Esophagus squamous epithelium (tissue), 5 donors: Measurements from ENCODE around the gene SLC12A4. TPM values are rescaled to one million over a fixed set of nuclear protein-coding genes. Genes with fewer than 3 reads are reported as not detected.

ENCODE experiments used
- DNase-seq: peaks from one replicate; lab custom pipeline; 2025; lab: John Stamatoyannopoulos, UW
- H3K27ac ChIP-seq, 4 donors: fragments of 200-600 bp; sonication (generic); one replicate each; pipeline ENCODE4 v1.5.1; 2016 to 2019; ENCODE audit warnings: mild to moderate bottlenecking in 1 of 4
- H3K27me3 ChIP-seq, 4 donors: fragments of 200-600 bp; sonication (generic); 1 replicate in 3 of 4; 2 replicates in 1 of 4; pipeline versions ENCODE4 v1.5.1 to v1.6.0; 2017 to 2021; ENCODE audit warnings: antibody characterized with exemption in 1 of 4
- H3K36me3 ChIP-seq, 3 donors: fragments of 200-600 bp; sonication (generic); one replicate each; pipeline ENCODE4 v1.5.1; 2016 to 2019
- H3K4me1 ChIP-seq, 3 donors: fragments of 200-600 bp; sonication (generic); one replicate each; pipeline ENCODE4 v1.5.1; 2017 to 2019
- H3K4me3 ChIP-seq, 4 donors: fragments of 200-600 bp; sonication (generic); 1 replicate in 3 of 4; 2 replicates in 1 of 4; pipeline ENCODE4 v1.5.1; 2016 to 2019; ENCODE audit warnings: mild to moderate bottlenecking in 2 of 4, moderate library complexity in 1 of 4
- H3K9me3 ChIP-seq, 3 donors: fragments of 200-600 bp; sonication (generic); one replicate each; pipeline ENCODE4 v1.5.1; 2016 to 2019
- POLR2A ChIP-seq, 4 donors: fragments of 450-650 bp; IDR thresholded peaks; one replicate each; pipeline ENCODE4 v1.6.1; 2017; ENCODE audit warnings: antibody characterized with exemption in 4 of 4, mild to moderate bottlenecking in 4 of 4, moderate library complexity in 3 of 4
- WGBS, 2 donors: methylation state at CpG; one replicate each; pipeline ENCODE4 v1.1.5; 2018; 5-methylcytosine and 5-hydroxymethylcytosine counted together
- intact Hi-C: fragments of 100-400 bp; cut with DNase I; formaldehyde crosslinking; loops from one replicate; pipeline ENCODE4 v1.15.0; 2022
- total RNA-seq, 4 donors: library from RNA; depleted of rRNA; stranded (reverse); fragments of >200 nt; gene quantifications; one replicate each; pipeline ENCODE4 v1.1.0, GENCODE V29; 2016
- TF ChIP-seq, protein P1 (sequence below), 6 experiments: fragments of 450-650 bp in 4 of 6; fragments of 200-600 bp in 2 of 6; sonication (generic) in 2 of 6; IDR thresholded peaks; one replicate each; pipeline ENCODE4 v1.5.1; 2016 to 2019; ENCODE audit warnings: antibody characterized with exemption in 6 of 6, mild to moderate bottlenecking in 4 of 6, moderate library complexity in 4 of 6
- donor health status: DM: yes; HTN: yes; CAD: no.

Gene SLC12A4
- total RNA-seq, 4 donors from 2014 or later = 7.4 to 29.8 (median 18.2) TPM

DNA sequence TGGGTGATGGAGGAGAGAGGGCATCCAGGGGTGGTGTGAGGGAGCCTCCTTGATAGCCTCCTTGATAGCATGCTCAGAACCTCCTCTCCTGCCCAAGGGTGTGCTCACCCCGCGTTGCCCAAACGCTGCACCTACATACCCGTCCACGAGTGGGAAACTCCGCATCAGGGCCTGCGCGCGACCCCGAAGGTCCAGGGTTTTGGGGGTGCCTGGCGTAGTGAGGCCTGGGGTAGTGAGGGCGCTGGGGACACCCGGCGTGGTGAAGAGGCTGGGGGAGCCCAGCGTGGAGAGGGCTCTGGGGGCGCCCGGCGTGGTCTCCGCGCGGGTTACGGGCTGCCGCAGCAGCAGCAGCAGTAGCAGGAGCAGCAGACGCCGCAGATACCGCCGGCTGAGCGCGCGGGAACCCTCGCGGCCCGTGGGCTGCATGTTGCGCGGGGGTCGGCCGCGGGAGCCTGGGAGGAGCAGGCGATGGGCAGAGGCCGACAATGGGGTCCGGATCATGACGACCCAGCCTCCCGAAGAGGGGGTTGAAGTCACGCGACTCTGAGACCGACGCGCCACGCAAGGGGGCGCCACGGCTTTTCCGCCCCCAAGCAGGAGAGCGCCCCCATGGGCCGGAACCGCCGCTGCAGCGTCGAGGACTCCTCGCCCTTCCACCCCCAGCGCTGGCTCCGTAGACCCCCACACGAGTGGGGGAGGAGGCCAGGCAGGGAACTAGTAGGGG lies 11.7 kb upstream of the SLC12A4 start, which contains the start of gene DPEP3:
DPEP3 (minus strand) TSS at position 545 of the 724 bp plus-strand sequence; CDS start at position 426, 119 bp downstream.
- Histone ChIP-seq H3K4me3 (no peak within 1 kb of the TSS), H3K27ac (no peak within 1 kb of the TSS), H3K36me3 (no peaks in the 10 kb centered on the region), H3K4me1 (peaks cover 0 to 20% (median 11%) of the 10 kb centered on the region in 3 donors), H3K9me3 (no peaks in the 10 kb centered on the region), H3K27me3 (peaks cover 0 to 23% (median 0%) of the 10 kb centered on the region in 4 donors)
- no peak for DNase-seq
- TF ChIP-seq, protein P1, sequence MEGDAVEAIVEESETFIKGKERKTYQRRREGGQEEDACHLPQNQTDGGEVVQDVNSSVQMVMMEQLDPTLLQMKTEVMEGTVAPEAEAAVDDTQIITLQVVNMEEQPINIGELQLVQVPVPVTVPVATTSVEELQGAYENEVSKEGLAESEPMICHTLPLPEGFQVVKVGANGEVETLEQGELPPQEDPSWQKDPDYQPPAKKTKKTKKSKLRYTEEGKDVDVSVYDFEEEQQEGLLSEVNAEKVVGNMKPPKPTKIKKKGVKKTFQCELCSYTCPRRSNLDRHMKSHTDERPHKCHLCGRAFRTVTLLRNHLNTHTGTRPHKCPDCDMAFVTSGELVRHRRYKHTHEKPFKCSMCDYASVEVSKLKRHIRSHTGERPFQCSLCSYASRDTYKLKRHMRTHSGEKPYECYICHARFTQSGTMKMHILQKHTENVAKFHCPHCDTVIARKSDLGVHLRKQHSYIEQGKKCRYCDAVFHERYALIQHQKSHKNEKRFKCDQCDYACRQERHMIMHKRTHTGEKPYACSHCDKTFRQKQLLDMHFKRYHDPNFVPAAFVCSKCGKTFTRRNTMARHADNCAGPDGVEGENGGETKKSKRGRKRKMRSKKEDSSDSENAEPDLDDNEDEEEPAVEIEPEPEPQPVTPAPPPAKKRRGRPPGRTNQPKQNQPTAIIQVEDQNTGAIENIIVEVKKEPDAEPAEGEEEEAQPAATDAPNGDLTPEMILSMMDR (IDR thresholded peaks at IDR 0.05) = no peak
- TF ChIP-seq POLR2A (IDR thresholded peaks at IDR 0.05) = no peak
- intact Hi-C loops = no loop called here
- 56 to 68% methylated on average over 8 to 23 of the region's 62 CpGs for WGBS, 2 donors

DNA sequence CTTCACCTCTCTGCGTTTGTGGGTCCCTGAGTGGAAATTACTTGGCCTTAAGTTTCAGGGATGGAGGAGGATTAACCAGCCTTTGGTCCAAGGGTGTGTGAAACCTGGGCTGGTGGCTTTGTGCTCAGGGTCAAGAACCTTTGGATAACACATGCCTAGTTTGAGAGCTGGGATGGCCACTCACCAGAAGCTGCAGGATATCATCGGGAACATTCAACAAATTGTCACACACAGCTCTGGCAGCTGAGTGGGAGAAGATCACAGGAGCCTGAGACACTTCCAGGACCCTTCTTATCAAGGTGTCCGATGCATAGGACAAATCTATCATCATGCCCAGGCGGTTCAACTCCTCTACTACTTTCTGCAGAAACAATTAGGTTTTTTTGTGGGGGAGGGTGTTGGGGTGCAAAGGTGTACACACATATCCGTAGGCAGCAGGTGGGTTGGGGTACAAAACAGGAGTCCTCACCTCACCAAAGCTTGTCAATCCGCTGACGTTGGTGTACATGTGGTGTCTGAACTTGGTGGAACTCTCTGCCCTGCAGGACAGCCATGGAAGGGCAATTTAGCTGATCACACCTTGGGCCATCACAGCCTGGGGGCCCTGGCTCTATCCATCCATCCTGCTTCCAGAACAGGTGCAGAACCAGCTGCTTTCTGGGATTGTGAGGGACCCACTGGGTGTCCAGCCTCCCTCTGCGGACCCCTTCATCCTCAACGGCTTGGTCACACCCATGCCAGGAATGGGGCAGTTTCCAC lies 9.2 kb upstream of the SLC12A4 start:
- Histone ChIP-seq H3K27ac (no peak overlapping the region), H3K4me1 (no peaks in the 10 kb centered on the region), H3K36me3 (no peaks in the 10 kb centered on the region), H3K9me3 (no peaks in the 10 kb centered on the region), H3K4me3 (no peak overlapping the region), H3K27me3 (peaks cover 0 to 23% (median 0%) of the 10 kb centered on the region in 4 donors)
- no peak for TF ChIP-seq POLR2A (IDR thresholded peaks at IDR 0.05)
- TF ChIP-seq, protein P1 (IDR thresholded peaks at IDR 0.05) = no peak
- no peak for DNase-seq
- intact Hi-C loops = no loop called here
- 79 to 80% methylated on average over 5 to 6 of the region's 9 CpGs for WGBS, 2 donors

DNA sequence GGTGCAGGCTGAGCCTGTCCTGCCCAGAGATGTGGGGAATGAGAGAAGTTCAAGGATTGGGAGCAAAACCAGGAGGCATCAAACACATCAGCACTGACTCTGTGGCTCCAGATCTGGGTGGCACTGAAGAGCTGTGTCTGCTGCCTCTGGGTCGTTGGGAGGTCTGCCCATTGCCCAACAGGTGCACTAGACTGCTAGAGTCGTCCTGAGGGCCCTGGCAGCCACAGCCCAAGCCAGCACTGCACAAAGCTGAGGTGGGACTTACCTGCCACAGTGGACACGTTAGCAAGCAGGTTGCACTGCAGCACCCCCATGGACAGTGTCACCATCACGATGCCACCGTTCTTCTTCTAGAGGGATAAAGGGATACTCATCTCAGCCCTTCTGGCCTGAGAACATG lies 8.6 kb upstream of the SLC12A4 start:
- H3K4me1 ChIP-seq = no peaks in the 10 kb centered on the region
- H3K27me3 ChIP-seq = peaks cover 0 to 23% (median 0%) of the 10 kb centered on the region in 4 donors
- intact Hi-C loops = no loop called here
- no peaks in the 10 kb centered on the region for H3K9me3 ChIP-seq
- H3K36me3 ChIP-seq = no peaks in the 10 kb centered on the region
- no peak for TF ChIP-seq POLR2A (IDR thresholded peaks at IDR 0.05)
- TF ChIP-seq, protein P1 (IDR thresholded peaks at IDR 0.05) = no peak
- no peak for DNase-seq
- H3K27ac ChIP-seq = no peak overlapping the region
- WGBS, 2 donors = 0 to 50% methylated on average over 1 to 2 of the region's 5 CpGs
- no peak overlapping the region for H3K4me3 ChIP-seq

DNA sequence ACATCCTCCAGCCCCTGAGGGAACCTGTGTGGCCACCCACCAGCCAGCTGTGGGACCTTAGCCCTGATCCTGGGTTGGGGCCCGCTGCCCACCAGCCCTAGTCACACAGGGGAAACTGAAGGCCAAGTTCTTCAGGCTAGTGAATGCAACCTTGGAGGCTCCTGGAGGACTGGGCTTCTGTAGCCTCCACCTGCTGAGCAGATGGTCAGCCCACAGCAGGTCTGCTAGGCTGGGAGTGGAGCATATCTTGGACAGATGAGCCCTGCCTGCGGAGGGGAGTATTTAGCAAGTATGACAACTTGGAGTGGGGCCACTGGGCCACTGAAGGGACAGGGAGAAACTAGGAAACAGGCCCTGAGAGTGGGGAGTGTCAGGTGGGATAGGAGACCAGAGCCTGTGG lies 7.8 kb upstream of the SLC12A4 start:
- no peak overlapping the region for H3K4me3 ChIP-seq
- 75% methylated on average over 1 of the region's 2 CpGs; no CpG with 5 or more reads in 1 of the 2 donors for WGBS, 2 donors
- no peaks in the 10 kb centered on the region for H3K9me3 ChIP-seq
- no peak for DNase-seq
- TF ChIP-seq, protein P1 (IDR thresholded peaks at IDR 0.05) = no peak
- TF ChIP-seq POLR2A (IDR thresholded peaks at IDR 0.05) = no peak
- H3K27ac ChIP-seq = no peak overlapping the region
- H3K27me3 ChIP-seq = peaks cover 0 to 23% (median 0%) of the 10 kb centered on the region in 4 donors
- no peaks in the 10 kb centered on the region for H3K4me1 ChIP-seq
- intact Hi-C loops = no loop called here
- no peaks in the 10 kb centered on the region for H3K36me3 ChIP-seq
